OCI-LY7 (cell line): ENCODE data around the gene CMKLR1. TPM values are rescaled to one million over a fixed set of nuclear protein-coding genes. Genes with fewer than 3 reads are reported as not detected.

Experiments
- BruUV-seq: library from RNA; stranded (reverse); fragments of 400-500 nt; replicated peaks from 2 replicates; lab custom pipeline; 2021; lab: Mats Ljungman, UMichigan
- CTCF ChIA-PET: fragments of 300-600 bp; sonication (Branson Sonifier 250); formaldehyde crosslinking; loops from one replicate; lab custom pipeline; 2022; ENCODE audit warnings: antibody characterized with exemption; ENCODE audit not compliant: unreplicated experiment; lab: Charles Lee
- POLR2A ChIA-PET: fragments of 300-600 bp; sonication (Branson Sonifier 250); formaldehyde crosslinking; loops from one replicate; lab custom pipeline; 2022; ENCODE audit warnings: antibody characterized with exemption; lab: Charles Lee
- DNase-seq: peaks from one replicate; pipeline ENCODE4 v3.0.0-alpha.2; 2015; ENCODE audit warnings: low spot score
- H2AFZ ChIP-seq: fragments of 200-600 bp; sonication (generic), shearing (Covaris generic); 2 replicates; pipeline ENCODE4 v1.6.1; 2014; ENCODE audit warnings: mild to moderate bottlenecking, antibody characterized with exemption, low read length, moderate library complexity
- H3K27ac ChIP-seq: fragments of 200-600 bp; sonication (generic); 2 replicates; pipeline ENCODE4 v1.5.1; 2014; ENCODE audit warnings: mixed run types, low read depth, mild to moderate bottlenecking, moderate library complexity, low read length, inconsistent platforms; ENCODE audit not compliant: poor library complexity, severe bottlenecking
- H3K36me3 ChIP-seq: fragments of 200-600 bp; sonication (generic); 2 replicates; pipeline ENCODE4 v1.6.1; 2014; ENCODE audit warnings: mild to moderate bottlenecking, antibody characterized with exemption, low read length, moderate library complexity, mixed read lengths; ENCODE audit not compliant: insufficient read depth
- H3K4me1 ChIP-seq: fragments of 200-600 bp; sonication (generic); 2 replicates; pipeline ENCODE4 v1.5.1; 2014; ENCODE audit warnings: mild to moderate bottlenecking, low read length; ENCODE audit not compliant: insufficient read depth, poor library complexity, severe bottlenecking
- H3K4me2 ChIP-seq: fragments of 200-600 bp; sonication (generic); 2 replicates; pipeline ENCODE4 v1.6.1; 2014; ENCODE audit warnings: mild to moderate bottlenecking, low read length
- H3K4me3 ChIP-seq: fragments of 200-600 bp; sonication (generic); 2 replicates; pipeline ENCODE4 v1.5.1; 2014; ENCODE audit warnings: mild to moderate bottlenecking, low read depth, low read length; ENCODE audit not compliant: poor library complexity, severe bottlenecking
- H3K79me2 ChIP-seq: fragments of 200-600 bp; sonication (generic); 2 replicates; pipeline ENCODE4 v1.6.1; 2016; ENCODE audit warnings: low read depth, mild to moderate bottlenecking, low read length, moderate library complexity, mixed read lengths; ENCODE audit not compliant: insufficient read depth
- H3K9me2 ChIP-seq: fragments of 200-600 bp; sonication (generic); 2 replicates; pipeline ENCODE4 v1.6.1; 2016; ENCODE audit warnings: mild to moderate bottlenecking, low read length, mixed read lengths; ENCODE audit not compliant: insufficient read depth
- H3K9me3 ChIP-seq: fragments of 200-600 bp; sonication (generic); 2 replicates; pipeline ENCODE4 v1.6.1; 2014; ENCODE audit warnings: mild to moderate bottlenecking, mixed run types, low read length, mixed read lengths
- H4K20me1 ChIP-seq: fragments of 200-600 bp; sonication (generic); 2 replicates; pipeline ENCODE4 v1.6.1; 2014; ENCODE audit warnings: mild to moderate bottlenecking, antibody characterized with exemption, low read length, moderate library complexity, mixed read lengths; ENCODE audit not compliant: insufficient read depth
- EZH2phosphoT487 ChIP-seq: fragments of 200-600 bp; sonication (generic); IDR thresholded peaks from 2 replicates; pipeline ENCODE4 v1.6.1; 2018; ENCODE audit warnings: low read depth, borderline replicate concordance, mild to moderate bottlenecking, mixed run types, antibody characterized with exemption, low read length, moderate library complexity, mixed read lengths
- intact Hi-C: fragments of 100-400 bp; cut with micrococcal nuclease; formaldehyde crosslinking; loops from one replicate; pipeline ENCODE4 v1.10.0; 2022; ENCODE audit not compliant: unreplicated experiment
- total RNA-seq, 2 experiments: library from RNA; depleted of rRNA in 1 of 2; stranded (reverse); fragments of >200 nt in 1 of 2; shearing (Covaris generic) in 1 of 2; gene quantifications; 2 replicates each; pipeline ENCODE4 v1.2.3, GENCODE V29; 2014 to 2022
- TF ChIP-seq, protein P1 (sequence below): fragments of 200-600 bp; sonication (generic); conservative IDR thresholded peaks from 2 replicates; pipeline ENCODE4 v1.5.1; 2014; ENCODE audit warnings: mild to moderate bottlenecking, antibody characterized with exemption, low read length, moderate library complexity, mixed read lengths

Gene CMKLR1
- total RNA-seq, 2 experiments from 2014 or later = not detected

GRCh38 chr12:108302403-108303311 is 36.5 kb downstream of the CMKLR1 start:
- H2AFZ ChIP-seq = no peak overlapping the region
- ChIA-PET CTCF (no interaction called here), POLR2A (no interaction called here)
- TF ChIP-seq, protein P1, sequence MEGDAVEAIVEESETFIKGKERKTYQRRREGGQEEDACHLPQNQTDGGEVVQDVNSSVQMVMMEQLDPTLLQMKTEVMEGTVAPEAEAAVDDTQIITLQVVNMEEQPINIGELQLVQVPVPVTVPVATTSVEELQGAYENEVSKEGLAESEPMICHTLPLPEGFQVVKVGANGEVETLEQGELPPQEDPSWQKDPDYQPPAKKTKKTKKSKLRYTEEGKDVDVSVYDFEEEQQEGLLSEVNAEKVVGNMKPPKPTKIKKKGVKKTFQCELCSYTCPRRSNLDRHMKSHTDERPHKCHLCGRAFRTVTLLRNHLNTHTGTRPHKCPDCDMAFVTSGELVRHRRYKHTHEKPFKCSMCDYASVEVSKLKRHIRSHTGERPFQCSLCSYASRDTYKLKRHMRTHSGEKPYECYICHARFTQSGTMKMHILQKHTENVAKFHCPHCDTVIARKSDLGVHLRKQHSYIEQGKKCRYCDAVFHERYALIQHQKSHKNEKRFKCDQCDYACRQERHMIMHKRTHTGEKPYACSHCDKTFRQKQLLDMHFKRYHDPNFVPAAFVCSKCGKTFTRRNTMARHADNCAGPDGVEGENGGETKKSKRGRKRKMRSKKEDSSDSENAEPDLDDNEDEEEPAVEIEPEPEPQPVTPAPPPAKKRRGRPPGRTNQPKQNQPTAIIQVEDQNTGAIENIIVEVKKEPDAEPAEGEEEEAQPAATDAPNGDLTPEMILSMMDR = no peak
- intact Hi-C loops = no loop called here
- H3K4me2 ChIP-seq = no peak overlapping the region
- no peaks in the 10 kb centered on the region for H3K9me2 ChIP-seq
- no peaks in the 10 kb centered on the region for H3K4me1 ChIP-seq
- no peak for DNase-seq
- H3K79me2 ChIP-seq = no peaks in the 10 kb centered on the region
- H3K9me3 ChIP-seq = no peaks in the 10 kb centered on the region
- H3K36me3 ChIP-seq = no peaks in the 10 kb centered on the region
- no TSS peak for BruUV-seq
- H3K4me3 ChIP-seq = no peak overlapping the region
- no peaks in the 10 kb centered on the region for H4K20me1 ChIP-seq
- no peak overlapping the region for H3K27ac ChIP-seq

- Histone ChIP-seq H3K79me2 (no peaks in the 10 kb centered on the region), H3K4me3 (no peak overlapping the region), H3K27ac (no peak overlapping the region), H2AFZ (no peak overlapping the region), H3K9me3 (no peaks in the 10 kb centered on the region), H3K4me2 (no peak overlapping the region), H3K9me2 (no peaks in the 10 kb centered on the region), H3K4me1 (no peaks in the 10 kb centered on the region), H4K20me1 (no peaks in the 10 kb centered on the region), H3K36me3 (no peaks in the 10 kb centered on the region)
- POLR2A ChIA-PET = no interaction called here
- intact Hi-C loops = no loop called here
- no peak for TF ChIP-seq EZH2phosphoT487
- TF ChIP-seq, protein P1 = no peak
- CTCF ChIA-PET = no interaction called here
- BruUV-seq = no TSS peak
- no peak for DNase-seq
These were observed 37.1 kb downstream of the CMKLR1 start for GRCh38 chr12:108302016-108302402.

- no peaks in the 10 kb centered on the region for H3K9me2 ChIP-seq
- no peak overlapping the region for H3K27ac ChIP-seq
- H3K4me1 ChIP-seq = no peaks in the 10 kb centered on the region
- BruUV-seq = no TSS peak
- no peak for TF ChIP-seq EZH2phosphoT487
- TF ChIP-seq, protein P1 = no peak
- H3K4me2 ChIP-seq = no peak overlapping the region
- ChIA-PET CTCF (no interaction called here), POLR2A (no interaction called here)
- H2AFZ ChIP-seq = no peak overlapping the region
- H3K36me3 ChIP-seq = no peaks in the 10 kb centered on the region
- H3K79me2 ChIP-seq = no peaks in the 10 kb centered on the region
- no peaks in the 10 kb centered on the region for H4K20me1 ChIP-seq
- intact Hi-C loops = no loop called here
- H3K4me3 ChIP-seq = no peak overlapping the region
- no peaks in the 10 kb centered on the region for H3K9me3 ChIP-seq
- no peak for DNase-seq
These were observed 37.8 kb downstream of the CMKLR1 start for GRCh38 chr12:108301346-108301745.
